ENCODE measurements around the gene MALT1. TPM values are rescaled to one million over a fixed set of nuclear protein-coding genes. Genes with fewer than 3 reads are reported as not detected.

MALT1 gene
- polyA plus RNA-seq, 1 experiment, result 11.4 TPM

DNA sequence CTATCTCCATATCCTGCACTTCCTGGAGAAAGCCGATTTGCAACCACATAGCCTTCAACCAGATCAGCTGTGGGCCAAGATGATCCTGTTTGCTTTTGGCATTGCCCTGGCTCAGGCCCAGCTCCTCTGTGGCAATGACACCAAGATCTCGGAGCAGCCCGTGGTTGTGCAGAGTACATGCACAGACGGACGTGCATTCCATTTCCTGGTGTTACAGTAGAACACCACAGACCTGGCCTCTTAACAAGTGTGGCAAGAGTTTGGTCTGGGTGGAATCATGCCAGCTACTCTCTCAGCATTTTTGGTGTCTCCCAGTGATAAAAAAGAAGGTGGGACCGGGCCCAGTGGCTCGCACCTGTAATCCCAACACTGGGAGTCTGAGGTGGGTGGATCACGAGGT, 20.0 kb downstream of the MALT1 start:
- ChIA-PET POLR2A (no interaction called here), CTCF (interaction anchor here (1.0 kb wide), 1 partner anchor 100 kb away, joined by 3 read pairs; no protein-coding TSS in a partner anchor)
- no peak for DNase-seq (ENCODE audit: low read depth)

DNA sequence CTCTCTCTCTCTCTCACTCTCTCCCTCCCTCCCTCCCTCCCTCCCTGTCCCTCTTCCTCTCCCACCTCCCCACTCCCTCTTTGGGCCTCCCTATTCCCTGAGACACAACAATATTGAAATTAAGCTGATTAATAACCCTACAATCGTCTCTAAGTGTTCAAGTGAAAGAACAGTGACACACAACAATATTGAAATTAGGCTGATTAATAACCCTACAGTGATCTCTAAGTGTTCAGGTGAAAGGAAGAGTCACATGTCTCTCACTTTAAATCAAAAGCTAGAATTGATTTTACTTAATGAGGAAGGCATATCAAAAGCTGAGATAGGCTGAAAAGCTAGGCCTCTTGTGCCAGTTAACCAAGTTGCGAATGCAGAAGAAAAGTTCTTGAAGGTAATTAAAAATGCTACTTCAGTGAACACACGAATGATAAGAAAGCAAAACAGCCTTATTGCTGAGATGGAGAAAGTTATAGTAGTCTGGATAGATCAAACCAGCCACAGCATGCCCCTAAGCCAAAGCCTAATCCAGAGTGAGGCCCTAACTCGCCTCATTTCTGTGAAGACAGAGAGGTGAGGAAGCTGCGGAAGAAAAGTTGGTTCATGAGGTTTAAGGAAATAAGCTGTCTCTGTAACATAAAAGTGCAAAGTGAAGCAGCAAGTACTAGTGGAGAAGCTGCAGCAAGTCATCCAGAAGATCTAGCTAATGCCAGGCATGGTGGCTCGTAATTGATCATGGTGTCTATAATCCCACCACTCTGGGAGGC, 21.3 kb downstream of the MALT1 start:
- DNase-seq (ENCODE audit: low read depth), result no peak
- Histone ChIP-seq H3K36me3 (ENCODE audit: control insufficient read depth, insufficient read depth, low read length) (peaks cover 10% of the 10 kb centered on the region), H3K27me3 (ENCODE audit: control insufficient read depth, insufficient read depth, low read length) (no peaks in the 10 kb centered on the region), H3K4me3 (ENCODE audit: low read depth, low read length) (no peak overlapping the region)
- TF ChIP-seq, protein P1, sequence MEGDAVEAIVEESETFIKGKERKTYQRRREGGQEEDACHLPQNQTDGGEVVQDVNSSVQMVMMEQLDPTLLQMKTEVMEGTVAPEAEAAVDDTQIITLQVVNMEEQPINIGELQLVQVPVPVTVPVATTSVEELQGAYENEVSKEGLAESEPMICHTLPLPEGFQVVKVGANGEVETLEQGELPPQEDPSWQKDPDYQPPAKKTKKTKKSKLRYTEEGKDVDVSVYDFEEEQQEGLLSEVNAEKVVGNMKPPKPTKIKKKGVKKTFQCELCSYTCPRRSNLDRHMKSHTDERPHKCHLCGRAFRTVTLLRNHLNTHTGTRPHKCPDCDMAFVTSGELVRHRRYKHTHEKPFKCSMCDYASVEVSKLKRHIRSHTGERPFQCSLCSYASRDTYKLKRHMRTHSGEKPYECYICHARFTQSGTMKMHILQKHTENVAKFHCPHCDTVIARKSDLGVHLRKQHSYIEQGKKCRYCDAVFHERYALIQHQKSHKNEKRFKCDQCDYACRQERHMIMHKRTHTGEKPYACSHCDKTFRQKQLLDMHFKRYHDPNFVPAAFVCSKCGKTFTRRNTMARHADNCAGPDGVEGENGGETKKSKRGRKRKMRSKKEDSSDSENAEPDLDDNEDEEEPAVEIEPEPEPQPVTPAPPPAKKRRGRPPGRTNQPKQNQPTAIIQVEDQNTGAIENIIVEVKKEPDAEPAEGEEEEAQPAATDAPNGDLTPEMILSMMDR (IDR thresholded peaks at IDR 0.05; ENCODE audit: insufficient read depth, low read depth, low read length), result no peak
- CTCF ChIA-PET, result no interaction called here
- POLR2A ChIA-PET, result no interaction called here

More for the DNA sequence above, 20.0 kb downstream of the MALT1 start:
- TF ChIP-seq, protein P1 (IDR thresholded peaks at IDR 0.05; ENCODE audit: insufficient read depth, low read depth, low read length), result no peak
- H3K4me3 ChIP-seq (ENCODE audit: low read depth, low read length), result no peak overlapping the region
- peaks cover 10% of the 10 kb centered on the region for H3K36me3 ChIP-seq (ENCODE audit: control insufficient read depth, insufficient read depth, low read length)
- no peaks in the 10 kb centered on the region for H3K27me3 ChIP-seq (ENCODE audit: control insufficient read depth, insufficient read depth, low read length)

DNA sequence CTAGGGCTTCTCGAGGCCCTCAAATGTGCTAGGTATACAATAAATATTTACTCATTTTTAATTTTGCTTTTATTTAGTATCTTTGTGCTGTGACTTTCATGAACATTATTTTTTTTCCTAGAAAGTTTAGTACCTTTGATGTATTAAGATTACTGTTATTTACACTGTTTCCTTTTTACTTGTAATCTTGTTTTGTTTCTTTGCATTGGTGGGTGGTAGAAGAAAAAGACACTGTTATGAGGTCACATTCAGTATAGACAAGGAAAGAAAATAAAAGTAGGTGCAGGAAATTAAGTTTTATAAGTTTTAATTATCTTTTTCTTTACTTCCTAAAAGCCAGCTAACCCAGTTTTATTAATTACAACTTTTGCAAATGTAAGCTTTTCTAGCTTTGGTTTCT, 23.0 kb downstream of the MALT1 start:
- TF ChIP-seq, protein P1 (IDR thresholded peaks at IDR 0.05; ENCODE audit: insufficient read depth, low read depth, low read length), result no peak
- ChIA-PET POLR2A (no interaction called here), CTCF (no interaction called here)
- H3K36me3 ChIP-seq (ENCODE audit: control insufficient read depth, insufficient read depth, low read length), result peaks cover 7% of the 10 kb centered on the region
- no peaks in the 10 kb centered on the region for H3K27me3 ChIP-seq (ENCODE audit: control insufficient read depth, insufficient read depth, low read length)
- no peak for DNase-seq (ENCODE audit: low read depth)
- no peak overlapping the region for H3K4me3 ChIP-seq (ENCODE audit: low read depth, low read length)

DNA sequence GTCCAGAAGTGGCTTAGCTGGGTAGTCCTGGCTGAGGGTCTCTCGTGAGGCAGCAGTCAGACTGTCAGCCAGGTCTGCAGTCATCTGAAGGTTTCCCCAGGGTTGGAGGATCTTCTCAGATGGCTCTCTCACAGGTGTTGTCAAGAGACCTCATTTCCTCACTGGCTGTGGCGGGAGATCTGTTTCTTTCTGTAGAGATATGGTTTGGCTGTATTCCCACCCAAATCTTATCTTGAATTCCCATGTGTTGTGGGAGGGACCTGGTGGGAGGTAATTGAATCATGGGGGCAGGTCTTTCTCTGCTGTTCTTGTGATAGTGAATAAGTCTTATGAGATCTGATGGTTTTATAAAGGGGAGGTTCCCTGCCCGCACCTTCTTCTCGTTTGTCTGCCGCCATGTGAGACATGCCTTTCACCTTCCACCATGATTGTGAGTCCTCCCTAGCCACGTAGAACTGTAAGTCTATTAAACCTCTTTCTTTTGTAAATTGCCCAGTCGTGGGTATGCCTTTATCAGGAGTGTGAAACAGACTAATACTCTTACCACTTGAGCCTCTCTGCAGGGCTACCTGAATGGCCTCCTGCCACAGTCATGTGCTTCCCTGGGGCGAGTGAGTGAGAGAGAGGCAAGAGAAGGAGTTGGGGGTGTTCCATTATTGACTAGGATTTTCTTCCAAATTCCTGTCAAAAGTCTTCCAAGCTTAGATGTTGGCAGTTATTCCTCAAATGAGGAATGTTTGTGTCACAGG, 23.6 kb downstream of the MALT1 start:
- ChIA-PET CTCF (interaction anchor here (0.9 kb wide), 1 partner anchor 69 kb away, joined by 3 read pairs; no protein-coding TSS in a partner anchor), POLR2A (no interaction called here)
- DNase-seq (ENCODE audit: low read depth), result no peak
- H3K4me3 ChIP-seq (ENCODE audit: low read depth, low read length), result no peak overlapping the region
- H3K36me3 ChIP-seq (ENCODE audit: control insufficient read depth, insufficient read depth, low read length), result peaks cover 7% of the 10 kb centered on the region
- no peaks in the 10 kb centered on the region for H3K27me3 ChIP-seq (ENCODE audit: control insufficient read depth, insufficient read depth, low read length)
- TF ChIP-seq, protein P1 (IDR thresholded peaks at IDR 0.05; ENCODE audit: insufficient read depth, low read depth, low read length), result no peak

DNA sequence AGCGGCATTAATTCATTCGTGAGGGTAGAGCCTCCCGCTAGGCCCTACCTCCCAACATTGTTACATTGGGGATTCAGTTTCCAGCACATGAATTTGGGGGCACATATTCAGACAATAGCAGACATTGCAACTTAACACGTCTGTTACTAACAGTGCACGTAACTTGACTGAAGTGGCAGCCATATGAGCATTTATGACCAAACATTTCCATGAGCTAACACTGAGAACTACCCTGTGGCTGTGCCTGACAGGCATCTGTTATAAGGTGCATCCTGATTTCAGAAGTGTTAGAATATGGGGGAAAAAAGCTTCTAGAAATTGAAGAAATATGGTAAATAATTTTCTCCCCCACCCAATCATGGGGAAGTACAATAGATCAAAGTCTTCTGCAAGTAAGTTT, 24.5 kb downstream of the MALT1 start:
- TF ChIP-seq, protein P1 (IDR thresholded peaks at IDR 0.05; ENCODE audit: insufficient read depth, low read depth, low read length), result no peak

More for the DNA sequence above, 24.5 kb downstream of the MALT1 start:
- Histone ChIP-seq H3K4me3 (ENCODE audit: low read depth, low read length) (no peak overlapping the region), H3K36me3 (ENCODE audit: control insufficient read depth, insufficient read depth, low read length) (peaks cover 4% of the 10 kb centered on the region), H3K27me3 (ENCODE audit: control insufficient read depth, insufficient read depth, low read length) (no peaks in the 10 kb centered on the region)
- POLR2A ChIA-PET, result interaction anchor here (0.6 kb wide), 2 partner anchors 90 to 474 kb away, joined by 3 to 12 read pairs; no protein-coding TSS in a partner anchor
- CTCF ChIA-PET, result interaction anchor here (0.9 kb wide), 1 partner anchor 68 kb away, joined by 3 read pairs; no protein-coding TSS in a partner anchor
- DNase-seq (ENCODE audit: low read depth), result no peak

Data from BJ (cell line).